Neural progenitor cell (in vitro differentiated cells): ENCODE results near the gene IL4I1.

Experiments
- CTCF ChIP-seq: fragments of 200-600 bp; sonication (generic); IDR thresholded peaks from 2 replicates; pipeline ENCODE4 v1.5.1; 2017; ENCODE audit warnings: antibody characterized with exemption, mild to moderate bottlenecking
- EZH2 ChIP-seq: fragments of 200-600 bp; sonication (generic); IDR thresholded peaks from 2 replicates; pipeline ENCODE4 v1.6.1; 2017; ENCODE audit warnings: antibody characterized with exemption, mild to moderate bottlenecking, moderate library complexity
- EZH2phosphoT487 ChIP-seq: fragments of 200-600 bp; sonication (generic); IDR thresholded peaks from 2 replicates; pipeline ENCODE4 v1.6.1; 2017; ENCODE audit warnings: antibody characterized with exemption

GRCh38 chr19:49937750-49938381 lies 41.2 kb upstream of the IL4I1 start:
- peak; percentile 97 for TF ChIP-seq CTCF
- TF ChIP-seq EZH2phosphoT487, result peak; percentile 31
- TF ChIP-seq EZH2, result peak; percentile 19
